Measurements from ENCODE around the gene URB1.

GRCh38 chr21:32278518-32279376 is 114.1 kb downstream of the URB1 start, which contains the start of gene MIS18A:
- no peak for TF ChIP-seq BACH1 (tag; IDR thresholded peaks at IDR 0.05)
- TF ChIP-seq MYC (IDR thresholded peaks at IDR 0.05; ENCODE audit: low read depth, low read length), result peak; percentile 76
- TF ChIP-seq MYC (CRISPR knock-in tag; IDR thresholded peaks at IDR 0.05; ENCODE audit: borderline replicate concordance, low read depth), result no peak
- TF ChIP-seq SMARCC2 (IDR thresholded peaks at IDR 0.05; ENCODE audit: low read depth), result no peak
- TF ChIP-seq, protein P1, sequence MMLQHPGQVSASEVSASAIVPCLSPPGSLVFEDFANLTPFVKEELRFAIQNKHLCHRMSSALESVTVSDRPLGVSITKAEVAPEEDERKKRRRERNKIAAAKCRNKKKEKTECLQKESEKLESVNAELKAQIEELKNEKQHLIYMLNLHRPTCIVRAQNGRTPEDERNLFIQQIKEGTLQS (IDR thresholded peaks at IDR 0.05), result peak; percentile 36; the same call in 1 of the 2 replicates
- TF ChIP-seq, protein P1 (CRISPR knock-in tag; conservative IDR thresholded peaks at IDR 0.05), result no peak
